ENCODE data around the gene SHH.

The SHH gene

GRCh38 chr7:155807789-155808548 is 4.3 kb downstream of the SHH start:
- no peak for DNase-seq

DNA sequence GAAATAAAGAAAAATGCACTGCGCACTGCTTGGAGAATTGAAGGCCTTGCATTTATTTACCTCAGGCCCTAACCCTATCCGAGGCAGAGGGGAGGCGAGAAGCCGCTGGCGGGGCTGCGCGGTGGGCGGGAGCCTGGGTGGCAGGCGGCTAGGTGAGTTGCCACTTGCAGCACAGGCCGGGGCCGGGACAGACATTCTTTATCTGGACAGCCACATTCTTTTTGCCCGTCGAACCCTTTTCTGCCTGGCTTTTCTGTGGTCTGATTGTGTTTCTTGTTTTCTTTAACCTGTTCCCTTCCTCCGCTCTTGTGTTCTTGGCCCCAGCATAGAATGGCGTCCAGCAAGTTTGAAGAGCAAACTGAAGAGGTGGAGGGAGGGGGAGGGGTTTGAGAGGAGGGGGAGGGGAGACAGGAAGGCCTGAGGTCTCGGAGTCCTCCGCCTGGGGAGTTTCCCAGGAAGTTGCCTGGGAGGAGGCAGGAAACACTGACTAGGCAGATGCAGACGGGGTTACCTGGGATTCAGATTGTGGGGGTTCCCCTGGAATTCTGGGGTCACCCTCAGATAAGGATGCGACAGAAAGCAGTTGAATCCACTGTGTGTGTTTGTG is 5.1 kb downstream of the SHH start:
- no peak for DNase-seq

GRCh38 chr7:155806096-155806871 is 6.0 kb downstream of the SHH start:
- DNase-seq = no peak

GRCh38 chr7:155805826-155806095 is 6.5 kb downstream of the SHH start:
- DNase-seq = no peak

DNA sequence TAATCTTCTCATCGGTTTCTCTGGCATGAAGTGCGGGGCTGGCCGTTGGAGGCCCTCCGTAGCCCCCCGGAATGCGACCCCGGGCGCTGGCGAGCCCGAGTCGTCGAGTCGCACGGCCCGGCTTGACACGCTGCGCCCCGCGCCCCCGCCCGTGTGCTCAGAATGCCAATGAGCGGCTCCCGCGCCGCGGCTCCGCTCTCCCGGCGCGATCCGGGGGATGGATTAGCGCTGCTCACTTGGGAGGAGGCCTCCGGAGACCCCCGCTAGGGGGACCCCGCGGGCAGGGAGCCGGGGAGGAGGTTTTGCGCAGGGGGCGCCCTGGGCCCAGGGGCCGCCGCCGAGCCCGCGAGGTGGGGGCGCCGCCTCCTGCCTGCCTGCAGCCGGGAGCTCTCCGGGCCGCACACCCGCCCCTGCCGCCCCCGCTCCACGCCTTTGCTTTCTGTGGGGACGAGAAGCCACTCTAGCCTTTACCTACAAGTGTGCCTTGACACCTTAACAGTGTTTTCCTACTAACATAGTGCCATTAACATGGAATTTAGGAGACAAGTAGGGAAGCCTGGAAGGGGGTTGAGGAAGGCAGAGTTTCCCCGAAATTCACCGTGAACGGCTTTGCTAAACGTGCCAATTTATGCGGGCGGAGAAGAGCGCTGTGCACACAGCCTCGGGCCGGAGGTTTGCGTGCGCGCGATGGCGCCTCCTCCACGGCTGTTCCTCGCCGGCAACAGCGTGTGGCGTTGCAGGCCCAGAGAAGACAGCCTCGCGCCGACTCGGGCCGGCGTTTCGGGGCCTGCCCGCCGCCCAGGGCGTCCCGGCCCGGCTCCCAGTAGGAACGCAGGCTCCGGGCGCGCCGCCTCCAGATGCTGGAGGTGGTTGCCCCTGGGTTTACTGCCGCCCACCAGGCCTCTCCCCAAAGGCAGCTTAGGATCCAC is 7.1 kb downstream of the SHH start:
- DNase-seq = peak in 34 of 58 donors; percentile 5 to 69 (median 28)

GRCh38 chr7:155804431-155804831 is 7.8 kb downstream of the SHH start:
- DNase-seq = no peak

DNA sequence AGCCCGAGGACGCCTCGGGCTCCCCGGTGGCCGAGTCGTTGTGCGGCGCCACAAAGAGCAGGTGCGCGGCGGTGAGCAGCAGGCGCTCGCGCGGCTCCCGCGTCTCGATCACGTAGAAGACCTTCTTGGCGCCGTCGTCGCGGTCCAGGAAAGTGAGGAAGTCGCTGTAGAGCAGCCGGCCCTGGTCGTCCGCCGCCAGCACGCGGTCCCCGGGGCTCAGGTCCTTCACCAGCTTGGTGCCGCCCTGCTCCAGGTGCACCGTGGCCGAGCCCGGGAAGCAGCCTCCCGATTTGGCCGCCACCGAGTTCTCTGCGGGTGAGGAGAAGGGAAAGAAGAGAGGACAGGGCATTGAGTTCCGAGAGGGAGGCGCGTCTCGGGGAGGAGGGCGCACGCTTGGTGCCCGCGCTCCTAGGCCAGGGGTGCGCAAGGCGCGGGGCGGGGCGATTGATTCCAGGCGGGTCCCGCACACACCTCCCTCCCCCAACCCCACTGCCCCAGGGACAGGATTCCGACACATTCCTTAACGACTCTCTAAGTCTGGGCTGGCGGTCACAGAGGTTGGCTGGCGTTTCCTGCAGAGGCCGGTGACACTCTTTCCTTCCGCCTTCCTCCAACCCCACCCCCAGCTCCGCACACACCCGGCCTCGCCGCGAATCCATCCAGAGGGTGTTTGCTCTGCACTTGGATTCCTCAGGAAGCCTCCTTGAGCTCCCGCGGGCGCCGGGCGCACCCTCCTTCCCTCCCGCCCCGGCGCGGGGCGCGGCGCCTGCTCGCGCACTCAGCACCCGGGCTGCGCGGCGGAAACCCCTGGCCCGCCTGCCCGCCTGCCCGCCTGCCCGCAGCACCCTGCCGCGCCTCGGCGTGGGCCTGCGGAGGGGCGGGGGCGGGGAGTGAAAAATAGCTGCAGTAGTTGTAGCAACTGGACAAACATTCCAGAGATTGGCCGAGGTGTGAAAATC is 8.6 kb downstream of the SHH start:
- DNase-seq = no peak

- no peak for DNase-seq
Measured at GRCh38 chr7:155802906-155803417, 9.3 kb downstream of the SHH start.

DNA sequence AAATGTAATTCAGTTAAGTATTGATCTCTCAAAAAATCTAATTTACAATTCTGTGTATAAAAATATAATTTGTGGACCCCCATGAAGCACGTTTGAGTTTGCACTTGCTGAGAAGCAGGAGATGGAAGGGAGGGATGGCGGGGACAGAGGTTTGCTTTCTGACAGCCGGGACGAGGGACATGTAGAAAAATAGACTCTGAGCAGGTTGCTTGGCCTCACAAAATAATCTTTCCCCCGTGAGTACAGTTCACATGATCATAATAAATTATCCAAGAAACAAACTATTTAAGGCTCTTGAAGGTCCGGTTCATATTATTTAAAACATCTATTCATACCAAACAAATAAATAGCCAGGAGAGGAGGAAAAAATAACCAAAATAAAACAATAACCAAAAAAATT is 10.0 kb downstream of the SHH start:
- DNase-seq = no peak

GRCh38 chr7:155800741-155801267 is 11.5 kb downstream of the SHH start:
- no peak for DNase-seq

DNA sequence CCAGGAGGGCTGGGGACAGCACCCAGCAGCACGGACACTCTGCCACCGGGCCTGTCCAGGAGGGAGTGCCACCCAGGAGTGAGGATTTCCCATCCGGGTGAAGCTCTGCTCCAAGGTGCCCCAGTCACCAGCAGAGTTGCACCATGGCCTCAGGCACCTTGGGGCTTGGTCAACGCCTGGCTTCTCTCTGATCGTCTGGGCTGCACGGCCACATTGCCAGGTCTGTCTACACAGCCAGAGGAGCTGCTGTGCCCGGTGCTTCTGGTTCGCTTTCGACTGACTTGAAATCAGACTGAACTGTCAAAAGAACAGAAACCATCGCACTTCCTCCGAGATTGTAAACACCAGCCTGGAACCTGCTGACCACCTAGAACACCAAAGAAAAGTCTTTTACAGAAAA is 12.0 kb downstream of the SHH start:
- DNase-seq = no peak

DNA sequence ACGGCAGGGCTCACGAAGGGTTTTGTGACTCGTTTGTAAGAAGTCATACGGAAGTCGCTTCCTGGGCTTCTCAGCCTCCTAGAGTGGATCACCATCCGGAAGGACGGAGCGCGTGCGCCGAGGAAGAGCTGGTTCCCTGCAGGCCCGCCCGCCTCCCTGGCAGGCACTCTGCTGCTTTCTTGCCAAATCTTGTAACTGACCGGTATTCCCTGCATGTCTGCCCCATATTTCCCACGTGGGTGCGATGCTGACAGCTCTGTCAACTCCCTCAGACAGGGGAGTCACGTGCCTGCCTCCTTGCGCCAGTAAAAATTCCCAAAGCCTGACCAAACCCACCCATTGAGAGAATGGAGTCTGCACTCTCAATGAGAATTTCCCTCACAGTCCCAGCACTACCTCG is 12.7 kb downstream of the SHH start:
- peak in 9 of 58 donors; percentile 9 to 30 (median 25) for DNase-seq

DNA sequence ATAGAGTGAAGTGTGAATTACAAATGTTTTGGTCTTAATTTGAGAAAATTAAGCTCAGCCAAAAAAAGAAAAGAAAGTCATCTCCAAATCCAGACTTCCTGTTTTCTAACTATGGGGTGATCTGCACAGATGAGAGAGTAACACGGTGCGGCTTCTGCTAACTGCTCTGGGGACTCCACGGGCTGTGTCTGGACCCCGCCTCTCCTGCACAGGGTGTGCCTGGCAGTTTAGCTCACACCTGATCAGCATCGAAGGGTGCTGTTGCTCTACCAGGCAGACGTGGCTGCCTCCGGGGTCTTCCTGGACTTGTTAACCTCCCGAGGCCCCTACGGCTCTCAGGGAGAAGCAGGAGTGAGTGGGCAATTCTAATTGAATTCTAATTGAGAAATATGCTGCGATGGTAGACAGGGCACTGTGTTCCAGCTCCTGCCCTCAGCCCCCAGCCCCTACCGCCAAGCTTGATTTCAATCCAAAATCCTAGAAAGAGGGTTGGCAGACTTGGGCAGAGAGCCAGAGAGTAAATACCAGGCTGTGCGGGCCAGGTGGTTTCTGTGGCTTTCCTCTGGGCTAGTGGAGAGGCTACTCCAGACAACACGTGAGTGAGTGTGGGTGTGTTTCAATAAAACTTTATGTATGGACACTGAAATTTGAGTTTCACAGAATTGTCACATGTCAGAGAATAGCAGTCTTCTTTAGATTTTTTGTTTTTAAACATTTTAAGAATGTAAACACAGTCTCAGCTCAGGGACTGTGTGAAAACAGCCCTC is 13.4 kb downstream of the SHH start:
- DNase-seq = no peak

- DNase-seq = no peak
Measured at GRCh38 chr7:155797262-155798250, 14.7 kb downstream of the SHH start.

- DNase-seq = peak in 32 of 58 donors; percentile 4 to 72 (median 33)
Measured at GRCh38 chr7:155796381-155797261, 15.6 kb downstream of the SHH start.

DNA sequence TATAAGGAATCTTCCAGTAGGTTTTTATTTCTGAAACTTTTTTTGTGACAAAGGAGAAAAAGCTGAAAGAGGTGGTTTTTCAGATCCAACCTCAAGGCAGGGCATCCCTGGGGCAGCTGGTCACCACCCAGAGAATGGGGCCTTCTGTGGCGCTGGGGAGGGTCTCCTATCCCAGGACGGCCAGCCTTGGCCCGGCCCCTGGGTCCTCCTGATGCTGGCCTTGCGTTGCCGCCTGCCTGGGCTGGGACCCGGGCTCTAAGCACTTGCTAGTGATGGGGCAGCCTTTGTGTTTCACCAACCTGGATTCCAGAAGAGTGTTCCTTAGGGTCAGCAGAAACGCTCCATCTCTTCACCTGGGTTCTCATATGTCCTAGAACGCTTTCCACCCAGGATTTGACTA is 16.3 kb downstream of the SHH start:
- DNase-seq = no peak

GRCh38 chr7:155795401-155795800 is 16.9 kb downstream of the SHH start:
- no peak for DNase-seq
